Measurements from ENCODE around the gene WASF2. TPM values are rescaled to one million over a fixed set of nuclear protein-coding genes. Genes with fewer than 3 reads are reported as not detected.

WASF2 gene
- total and polyA plus RNA-seq, 2 of the 4 experiments (the other 2 are of a cell fraction) = 7.9 to 45.4 TPM

DNA sequence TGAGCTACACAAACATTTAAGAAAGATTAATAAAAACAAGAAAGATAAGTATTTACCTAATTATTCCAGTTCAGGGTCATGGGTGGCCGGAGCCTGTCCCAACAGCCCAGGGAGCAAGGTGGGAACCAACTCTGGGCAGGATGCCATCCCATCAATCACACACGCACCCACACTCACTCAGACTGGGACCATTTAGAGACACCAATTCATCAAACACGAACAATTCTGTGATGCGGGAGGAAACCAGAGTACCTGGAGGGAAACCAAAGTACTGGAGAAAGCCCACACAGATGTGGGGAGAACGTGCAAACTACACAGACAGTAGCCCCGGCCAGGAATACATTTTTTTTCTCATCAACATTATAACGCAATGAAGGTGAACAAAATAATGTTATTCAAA, 16.2 kb downstream of the WASF2 start:
- Histone ChIP-seq H3K36me3 (ENCODE audit: control insufficient read depth, insufficient read depth, low read length) (no peaks in the 10 kb centered on the region; the same call in 1 of the 2 replicates), H4K20me1 (ENCODE audit: insufficient read depth, low read length) (peaks cover 86% of the 10 kb centered on the region), H4K91ac (ENCODE audit: insufficient read depth, low read depth, low read length) (no peak overlapping the region), H3K18ac (ENCODE audit: low read depth, low read length) (no peak overlapping the region), H3K4ac (ENCODE audit: low read depth, low read length) (no peak overlapping the region), H2BK20ac (ENCODE audit: low read depth, low read length) (no peak overlapping the region), H2AK9ac (replicated peaks; ENCODE audit: low read depth, low read length, poor library complexity) (no peak overlapping the region), H3K79me1 (ENCODE audit: low read depth in 1 of 2, low read length in 2 of 2) (peaks cover 5 to 82% of the 10 kb centered on the region in 2 experiments), H3K4me3 (ENCODE audit: insufficient read depth, low read depth, low read length) (no peak overlapping the region), H3K9me3 (ENCODE audit: control insufficient read depth, insufficient read depth, low read length) (no peaks in the 10 kb centered on the region), H4K5ac (ENCODE audit: low read depth, low read length) (no peak overlapping the region), H4K8ac (ENCODE audit: low read depth in 2 of 2, low read length in 2 of 2) (no peak overlapping the region), H3K9me1 (ENCODE audit: insufficient read depth, low read length) (peaks cover 20% of the 10 kb centered on the region), H2BK15ac (ENCODE audit: low read depth, low read length) (no peak overlapping the region), H3K27me3 (ENCODE audit: control insufficient read depth, insufficient read depth, low read length) (no peaks in the 10 kb centered on the region), H3K14ac (replicated peaks; ENCODE audit: low read depth, low read length) (no peak overlapping the region), H3K23ac (ENCODE audit: low read depth, low read length) (peak overlapping the region; percentile 9; the same call in 1 of the 2 replicates), H3K4me2 (ENCODE audit: low read depth, low read length) (no peak overlapping the region), H3K4me1 (ENCODE audit: control insufficient read depth, insufficient read depth, low read length) (peaks cover 4% of the 10 kb centered on the region), H2AK5ac (ENCODE audit: low read depth, low read length) (0 out of 2 replicates have a peak overlapping the region, but pooled peaks have one; percentile 43), H3K56ac (ENCODE audit: extremely low read depth, insufficient read depth, low read length) (no peak overlapping the region), H3K27ac (ENCODE audit: insufficient read depth, low read length) (no peak overlapping the region; the same call in 1 of the 2 replicates), H3K9ac (ENCODE audit: low read depth, low read length) (no peak overlapping the region), H2AFZ (replicated peaks; ENCODE audit: low read length, poor library complexity) (no peak overlapping the region), H2BK120ac (ENCODE audit: low read depth, low read length) (no peak overlapping the region), H2BK5ac (ENCODE audit: low read depth, low read length, poor library complexity, severe bottlenecking) (no peak overlapping the region)
- dilution Hi-C loops (cut with HindIII; ENCODE audit: low sequenced_read_pairs, unreplicated experiment) (no loop called here), in situ Hi-C loops (cut with MboI; ENCODE audit: low sequenced_read_pairs) (no loop called here), intact Hi-C loops (cut with micrococcal nuclease) (no loop called here)
- no peak for TF ChIP-seq RAD21 (IDR thresholded peaks at IDR 0.05; ENCODE audit: low read length)
- no peak for TF ChIP-seq RFX5 (IDR thresholded peaks at IDR 0.05; ENCODE audit: low read depth, low read length)
- no peak for TF ChIP-seq MAFK (IDR thresholded peaks at IDR 0.05; ENCODE audit: low read depth, low read length)
- TF ChIP-seq, protein P1, sequence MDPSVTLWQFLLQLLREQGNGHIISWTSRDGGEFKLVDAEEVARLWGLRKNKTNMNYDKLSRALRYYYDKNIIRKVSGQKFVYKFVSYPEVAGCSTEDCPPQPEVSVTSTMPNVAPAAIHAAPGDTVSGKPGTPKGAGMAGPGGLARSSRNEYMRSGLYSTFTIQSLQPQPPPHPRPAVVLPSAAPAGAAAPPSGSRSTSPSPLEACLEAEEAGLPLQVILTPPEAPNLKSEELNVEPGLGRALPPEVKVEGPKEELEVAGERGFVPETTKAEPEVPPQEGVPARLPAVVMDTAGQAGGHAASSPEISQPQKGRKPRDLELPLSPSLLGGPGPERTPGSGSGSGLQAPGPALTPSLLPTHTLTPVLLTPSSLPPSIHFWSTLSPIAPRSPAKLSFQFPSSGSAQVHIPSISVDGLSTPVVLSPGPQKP (IDR thresholded peaks at IDR 0.05; ENCODE audit: borderline replicate concordance, low read depth, low read length) = no peak
- TF ChIP-seq, protein P2, sequence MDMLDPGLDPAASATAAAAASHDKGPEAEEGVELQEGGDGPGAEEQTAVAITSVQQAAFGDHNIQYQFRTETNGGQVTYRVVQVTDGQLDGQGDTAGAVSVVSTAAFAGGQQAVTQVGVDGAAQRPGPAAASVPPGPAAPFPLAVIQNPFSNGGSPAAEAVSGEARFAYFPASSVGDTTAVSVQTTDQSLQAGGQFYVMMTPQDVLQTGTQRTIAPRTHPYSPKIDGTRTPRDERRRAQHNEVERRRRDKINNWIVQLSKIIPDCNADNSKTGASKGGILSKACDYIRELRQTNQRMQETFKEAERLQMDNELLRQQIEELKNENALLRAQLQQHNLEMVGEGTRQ (IDR thresholded peaks at IDR 0.05; ENCODE audit: low read depth, low read length) = no peak
- no peak for TF ChIP-seq RCOR1 (IDR thresholded peaks at IDR 0.05; ENCODE audit: insufficient replicate concordance, low read length)
- no peak for TF ChIP-seq NFE2L2 (IDR thresholded peaks at IDR 0.05; ENCODE audit: low read depth, low read length)
- no peak for TF ChIP-seq POLR2A (IDR thresholded peaks at IDR 0.05; ENCODE audit: low read depth, low read length)
- no peak for TF ChIP-seq FOS (IDR thresholded peaks at IDR 0.05; ENCODE audit: low read depth, low read length)
- TF ChIP-seq, protein P3, sequence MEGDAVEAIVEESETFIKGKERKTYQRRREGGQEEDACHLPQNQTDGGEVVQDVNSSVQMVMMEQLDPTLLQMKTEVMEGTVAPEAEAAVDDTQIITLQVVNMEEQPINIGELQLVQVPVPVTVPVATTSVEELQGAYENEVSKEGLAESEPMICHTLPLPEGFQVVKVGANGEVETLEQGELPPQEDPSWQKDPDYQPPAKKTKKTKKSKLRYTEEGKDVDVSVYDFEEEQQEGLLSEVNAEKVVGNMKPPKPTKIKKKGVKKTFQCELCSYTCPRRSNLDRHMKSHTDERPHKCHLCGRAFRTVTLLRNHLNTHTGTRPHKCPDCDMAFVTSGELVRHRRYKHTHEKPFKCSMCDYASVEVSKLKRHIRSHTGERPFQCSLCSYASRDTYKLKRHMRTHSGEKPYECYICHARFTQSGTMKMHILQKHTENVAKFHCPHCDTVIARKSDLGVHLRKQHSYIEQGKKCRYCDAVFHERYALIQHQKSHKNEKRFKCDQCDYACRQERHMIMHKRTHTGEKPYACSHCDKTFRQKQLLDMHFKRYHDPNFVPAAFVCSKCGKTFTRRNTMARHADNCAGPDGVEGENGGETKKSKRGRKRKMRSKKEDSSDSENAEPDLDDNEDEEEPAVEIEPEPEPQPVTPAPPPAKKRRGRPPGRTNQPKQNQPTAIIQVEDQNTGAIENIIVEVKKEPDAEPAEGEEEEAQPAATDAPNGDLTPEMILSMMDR (conservative IDR thresholded peaks at IDR 0.05; ENCODE audit: low read depth, low read length) = no peak
- TF ChIP-seq CHD1 (IDR thresholded peaks at IDR 0.05; ENCODE audit: low read depth, low read length) = no peak
- no peak for TF ChIP-seq BHLHE40 (IDR thresholded peaks at IDR 0.05; ENCODE audit: low read depth, low read length)
- TF ChIP-seq MAZ (IDR thresholded peaks at IDR 0.05; ENCODE audit: borderline replicate concordance, low read depth, low read length) = no peak
- TF ChIP-seq SMC3 (IDR thresholded peaks at IDR 0.05; ENCODE audit: low read depth, low read length) = no peak
- TF ChIP-seq CEBPB (IDR thresholded peaks at IDR 0.05; ENCODE audit: low read depth, low read length) = no peak
- no peak for TF ChIP-seq MXI1 (IDR thresholded peaks at IDR 0.05; ENCODE audit: borderline replicate concordance, low read depth, low read length)
- ChIA-PET POLR2A (ENCODE audit: unreplicated experiment) (no interaction called here), CTCF (no interaction called here)
- ATAC-seq (ENCODE audit: low read depth) = no peak
- no CpG with 5 or more reads among the region's 7 CpGs for WGBS, 2 experiments (ENCODE audit: extremely low coverage in 2 of 2, insufficient read length in 1 of 2)
- BruUV-seq (replicated peaks) = no TSS peak
- no peak for DNase-seq
